ENCODE measurements around the gene DNMT3A.
"Not testable (repeated sequence)": the region's sequence is repeated elsewhere in the genome, so short reads cannot be mapped to it uniquely, and the experiment has no call there.

The DNMT3A gene

GRCh38 chr2:25215232-25215631 lies 126.5 kb downstream of the DNMT3A start:
- H3K27me3 ChIP-seq (ENCODE audit: control insufficient read depth in 1 of 2, insufficient read depth in 1 of 2, low read length in 2 of 2) = no peaks in the 10 kb centered on the region
- H3K4ac ChIP-seq (ENCODE audit: low read depth in 1 of 2, low read length in 2 of 2) = peak overlapping the region; percentile 47 to 81
- H3K27ac ChIP-seq (ENCODE audit: low read length, poor library complexity, severe bottlenecking) = no peak overlapping the region
- H2BK5ac ChIP-seq (ENCODE audit: low read depth, low read length, poor library complexity, severe bottlenecking) = no peak overlapping the region
- H3K4me3 ChIP-seq (ENCODE audit: insufficient read depth in 1 of 2, low read depth in 1 of 2, low read length in 2 of 2) = peak overlapping the region in 1 of 2 experiments; percentile 79
- H4K8ac ChIP-seq (ENCODE audit: low read length) = peak overlapping the region; percentile 82
- H2AFZ ChIP-seq (ENCODE audit: low read depth, low read length) = peak overlapping the region; percentile 74
- H3K23ac ChIP-seq (ENCODE audit: low read length in 2 of 2) = no peak overlapping the region
- H2BK15ac ChIP-seq (ENCODE audit: low read depth, poor library complexity, severe bottlenecking) = no peak overlapping the region
- no peak overlapping the region for H2BK12ac ChIP-seq (ENCODE audit: low read length in 2 of 2)
- H2AK5ac ChIP-seq (ENCODE audit: low read length, severe bottlenecking) = peak overlapping the region; percentile 21
- no peak overlapping the region for H3K4me2 ChIP-seq (ENCODE audit: low read length, poor library complexity, severe bottlenecking)
- H3K18ac ChIP-seq (ENCODE audit: low read depth in 1 of 2, low read length in 2 of 2) = peak overlapping the region in 1 of 2 experiments; percentile 45
- no peak overlapping the region for H4K91ac ChIP-seq (ENCODE audit: low read length)
- peaks cover 6% of the 10 kb centered on the region for H3K4me1 ChIP-seq (ENCODE audit: control insufficient read depth, insufficient read depth, low read depth, low read length)
- DNase-seq = no peak
- no peaks in the 10 kb centered on the region for H3K79me1 ChIP-seq (replicated peaks; ENCODE audit: low read length, poor library complexity, severe bottlenecking)
- no peak overlapping the region for H2BK120ac ChIP-seq (ENCODE audit: low read depth, low read length)
- H3K14ac ChIP-seq (ENCODE audit: low read length in 2 of 2) = no peak overlapping the region
- no peaks in the 10 kb centered on the region for H3K9me3 ChIP-seq (ENCODE audit: control insufficient read depth, low read length)
- WGBS = 77% methylated on average over 4 of the region's 5 CpGs
- peak overlapping the region; percentile 88 for H3K9ac ChIP-seq (ENCODE audit: low read length)
- H3K36me3 ChIP-seq (ENCODE audit: control insufficient read depth in 1 of 2, insufficient read depth in 2 of 2, low read depth in 1 of 2, low read length in 2 of 2) = no peaks in the 10 kb centered on the region

GRCh38 chr2:25213229-25213628 lies 128.5 kb downstream of the DNMT3A start:
- DNase-seq = no peak
- no peak overlapping the region for H3K23ac ChIP-seq (ENCODE audit: low read length in 2 of 2)
- H3K4ac ChIP-seq (ENCODE audit: low read depth in 1 of 2, low read length in 2 of 2) = no peak overlapping the region
- H3K9ac ChIP-seq (ENCODE audit: low read length) = no peak overlapping the region
- H2AK5ac ChIP-seq (ENCODE audit: low read length, severe bottlenecking) = no peak overlapping the region
- H2BK5ac ChIP-seq (ENCODE audit: low read depth, low read length, poor library complexity, severe bottlenecking) = no peak overlapping the region
- H3K4me3 ChIP-seq (ENCODE audit: insufficient read depth in 1 of 2, low read depth in 1 of 2, low read length in 2 of 2) = no peak overlapping the region
- WGBS = 89% methylated on average over 7 of the region's 8 CpGs
- H3K4me1 ChIP-seq (ENCODE audit: control insufficient read depth, insufficient read depth, low read depth, low read length) = peaks cover 11% of the 10 kb centered on the region
- no peaks in the 10 kb centered on the region for H3K79me1 ChIP-seq (replicated peaks; ENCODE audit: low read length, poor library complexity, severe bottlenecking)
- H3K18ac ChIP-seq (ENCODE audit: low read depth in 1 of 2, low read length in 2 of 2) = no peak overlapping the region
- no peaks in the 10 kb centered on the region for H3K27me3 ChIP-seq (ENCODE audit: control insufficient read depth in 1 of 2, insufficient read depth in 1 of 2, low read length in 2 of 2)
- no peaks in the 10 kb centered on the region for H3K36me3 ChIP-seq (ENCODE audit: control insufficient read depth in 1 of 2, insufficient read depth in 2 of 2, low read depth in 1 of 2, low read length in 2 of 2)
- no peak overlapping the region for H3K4me2 ChIP-seq (ENCODE audit: low read length, poor library complexity, severe bottlenecking)
- no peak overlapping the region for H4K8ac ChIP-seq (ENCODE audit: low read length)
- no peaks in the 10 kb centered on the region for H3K9me3 ChIP-seq (ENCODE audit: control insufficient read depth, low read length)
- no peak overlapping the region for H4K91ac ChIP-seq (ENCODE audit: low read length)
- no peak overlapping the region for H3K27ac ChIP-seq (ENCODE audit: low read length, poor library complexity, severe bottlenecking)
- H2BK15ac ChIP-seq (ENCODE audit: low read depth, poor library complexity, severe bottlenecking) = no peak overlapping the region
- no peak overlapping the region for H3K14ac ChIP-seq (ENCODE audit: low read length in 2 of 2)
- H2AFZ ChIP-seq (ENCODE audit: low read depth, low read length) = no peak overlapping the region
- H2BK120ac ChIP-seq (ENCODE audit: low read depth, low read length) = no peak overlapping the region
- no peak overlapping the region for H2BK12ac ChIP-seq (ENCODE audit: low read length in 2 of 2)

GRCh38 chr2:25210923-25211322 lies 130.8 kb downstream of the DNMT3A start:
- H3K36me3 ChIP-seq (ENCODE audit: control insufficient read depth in 1 of 2, insufficient read depth in 2 of 2, low read depth in 1 of 2, low read length in 2 of 2); H2AFZ ChIP-seq (ENCODE audit: low read depth, low read length); DNase-seq; H3K18ac ChIP-seq (ENCODE audit: low read depth in 1 of 2, low read length in 2 of 2); H2BK5ac ChIP-seq (ENCODE audit: low read depth, low read length, poor library complexity, severe bottlenecking); H3K27ac ChIP-seq (ENCODE audit: low read length, poor library complexity, severe bottlenecking); H3K4ac ChIP-seq (ENCODE audit: low read depth in 1 of 2, low read length in 2 of 2); H3K9me3 ChIP-seq (ENCODE audit: control insufficient read depth, low read length); H4K8ac ChIP-seq (ENCODE audit: low read length); H3K4me1 ChIP-seq (ENCODE audit: control insufficient read depth, insufficient read depth, low read depth, low read length); H4K91ac ChIP-seq (ENCODE audit: low read length); H3K9ac ChIP-seq (ENCODE audit: low read length); H2BK15ac ChIP-seq (ENCODE audit: low read depth, poor library complexity, severe bottlenecking); H2BK120ac ChIP-seq (ENCODE audit: low read depth, low read length); H3K79me1 ChIP-seq (replicated peaks; ENCODE audit: low read length, poor library complexity, severe bottlenecking); H3K23ac ChIP-seq (ENCODE audit: low read length in 2 of 2); H3K27me3 ChIP-seq (ENCODE audit: control insufficient read depth in 1 of 2, insufficient read depth in 1 of 2, low read length in 2 of 2); H3K4me3 ChIP-seq (ENCODE audit: insufficient read depth in 1 of 2, low read depth in 1 of 2, low read length in 2 of 2); H3K14ac ChIP-seq (ENCODE audit: low read length in 2 of 2); H2AK5ac ChIP-seq (ENCODE audit: low read length, severe bottlenecking); H2BK12ac ChIP-seq (ENCODE audit: low read length in 2 of 2); H3K4me2 ChIP-seq (ENCODE audit: low read length, poor library complexity, severe bottlenecking): not testable (repeated sequence)
- 95% methylated on average over 5 of the region's 6 CpGs for WGBS

DNA sequence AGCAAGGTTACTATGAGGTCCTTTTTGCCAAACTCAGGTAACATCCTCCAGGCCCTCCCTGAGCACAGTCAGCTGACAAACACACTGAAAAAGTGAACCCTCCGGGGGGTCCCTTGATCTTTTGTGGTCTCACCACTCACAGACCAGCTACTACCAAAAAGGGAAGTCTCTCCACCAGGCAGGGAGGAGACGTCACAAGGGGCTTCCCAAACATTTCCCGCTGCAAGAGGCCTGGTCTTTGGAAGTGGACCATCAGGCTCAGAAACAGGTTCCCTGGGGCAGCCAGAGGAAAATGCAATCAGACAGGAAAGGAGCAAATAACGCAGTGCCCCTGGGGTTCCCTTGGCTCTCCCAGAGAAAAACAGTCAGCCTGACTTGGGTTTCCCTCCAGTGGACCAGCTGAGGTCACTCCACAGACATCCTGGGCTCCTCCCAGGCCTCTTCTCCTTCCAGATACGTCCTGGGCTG lies 134.6 kb downstream of the DNMT3A start:
- H2BK15ac ChIP-seq (ENCODE audit: low read depth, poor library complexity, severe bottlenecking) = no peak overlapping the region

More for the DNA sequence above, 134.6 kb downstream of the DNMT3A start:
- no peak for DNase-seq
- Histone ChIP-seq H3K9me3 (ENCODE audit: control insufficient read depth, low read length) (no peaks in the 10 kb centered on the region), H3K14ac (ENCODE audit: low read length in 2 of 2) (no peak overlapping the region), H2AFZ (ENCODE audit: low read depth, low read length) (no peak overlapping the region), H3K36me3 (ENCODE audit: control insufficient read depth in 1 of 2, insufficient read depth in 2 of 2, low read depth in 1 of 2, low read length in 2 of 2) (no peaks in the 10 kb centered on the region), H3K4ac (ENCODE audit: low read depth in 1 of 2, low read length in 2 of 2) (no peak overlapping the region), H3K9ac (ENCODE audit: low read length) (no peak overlapping the region), H3K27ac (ENCODE audit: low read length, poor library complexity, severe bottlenecking) (no peak overlapping the region), H3K18ac (ENCODE audit: low read depth in 1 of 2, low read length in 2 of 2) (no peak overlapping the region), H3K4me1 (ENCODE audit: control insufficient read depth, insufficient read depth, low read depth, low read length) (peaks cover 9% of the 10 kb centered on the region), H3K23ac (ENCODE audit: low read length in 2 of 2) (no peak overlapping the region), H2BK120ac (ENCODE audit: low read depth, low read length) (no peak overlapping the region), H3K27me3 (ENCODE audit: control insufficient read depth in 1 of 2, insufficient read depth in 1 of 2, low read length in 2 of 2) (no peaks in the 10 kb centered on the region), H3K4me3 (ENCODE audit: insufficient read depth in 1 of 2, low read depth in 1 of 2, low read length in 2 of 2) (no peak overlapping the region), H4K91ac (ENCODE audit: low read length) (no peak overlapping the region), H2BK12ac (ENCODE audit: low read length in 2 of 2) (no peak overlapping the region), H2BK5ac (ENCODE audit: low read depth, low read length, poor library complexity, severe bottlenecking) (no peak overlapping the region), H3K79me1 (replicated peaks; ENCODE audit: low read length, poor library complexity, severe bottlenecking) (no peaks in the 10 kb centered on the region), H4K8ac (ENCODE audit: low read length) (no peak overlapping the region), H3K4me2 (ENCODE audit: low read length, poor library complexity, severe bottlenecking) (no peak overlapping the region), H2AK5ac (ENCODE audit: low read length, severe bottlenecking) (no peak overlapping the region)
- 78% methylated on average over 5 of the region's 5 CpGs for WGBS
